OCI-LY1 (cell line): ENCODE results near the gene ZNF160.

Source experiments
- H2AFZ ChIP-seq: fragments of 200-600 bp; sonication (generic), shearing (Covaris generic); 2 replicates; pipeline ENCODE4 v1.6.0; 2014; ENCODE audit warnings: antibody characterized with exemption, mild to moderate bottlenecking, low read length
- H3F3A ChIP-seq: fragments of 200-600 bp; sonication (generic), shearing (Covaris generic); 2 replicates; pipeline ENCODE4 v1.6.0; 2014; ENCODE audit warnings: mild to moderate bottlenecking, antibody characterized with exemption, low read length, moderate library complexity; ENCODE audit not compliant: insufficient read depth
- H3K27ac ChIP-seq: fragments of 200-600 bp; sonication (generic); 2 replicates; pipeline ENCODE4 v1.5.1; 2014; ENCODE audit warnings: low read length, mixed run types, mild to moderate bottlenecking, low read depth; ENCODE audit not compliant: poor library complexity, severe bottlenecking
- H3K27me3 ChIP-seq: fragments of 200-600 bp; sonication (generic); 2 replicates; pipeline ENCODE4 v1.6.0; 2014; ENCODE audit warnings: antibody characterized with exemption, mild to moderate bottlenecking, low read length, moderate library complexity; ENCODE audit not compliant: insufficient read depth
- H3K36me3 ChIP-seq: fragments of 200-600 bp; sonication (generic); 2 replicates; pipeline ENCODE4 v1.6.1; 2014; ENCODE audit warnings: mild to moderate bottlenecking, antibody characterized with exemption, low read length, moderate library complexity, mixed read lengths; ENCODE audit not compliant: insufficient read depth
- H3K4me1 ChIP-seq: fragments of 200-600 bp; sonication (generic); 2 replicates; pipeline ENCODE4 v1.5.1; 2014; ENCODE audit warnings: mild to moderate bottlenecking, low read length, moderate library complexity; ENCODE audit not compliant: insufficient read depth, severe bottlenecking
- H3K4me2 ChIP-seq: fragments of 200-600 bp; sonication (generic), shearing (Covaris generic); 2 replicates; pipeline ENCODE4 v1.6.1; 2014; ENCODE audit warnings: low read length
- H3K4me3 ChIP-seq: fragments of 200-600 bp; sonication (generic); 2 replicates; pipeline ENCODE4 v1.5.1; 2014; ENCODE audit warnings: low read length, low read depth, mild to moderate bottlenecking, mixed read lengths; ENCODE audit not compliant: poor library complexity, severe bottlenecking
- H3K79me2 ChIP-seq: fragments of 200-600 bp; shearing (Covaris generic); 2 replicates; pipeline ENCODE4 v1.6.1; 2016; ENCODE audit warnings: mixed run types, low read length, mixed read lengths; ENCODE audit not compliant: insufficient read depth
- H3K9ac ChIP-seq: fragments of 200-600 bp; sonication (generic), shearing (Covaris generic); 2 replicates; pipeline ENCODE4 v1.6.1; 2014; ENCODE audit warnings: mild to moderate bottlenecking, low read length, mixed read lengths
- H3K9me2 ChIP-seq: fragments of 200-600 bp; sonication (generic), shearing (Covaris generic); 2 replicates; pipeline ENCODE4 v1.6.1; 2014; ENCODE audit warnings: low read depth, mild to moderate bottlenecking, low read length, mixed read lengths
- H3K9me3 ChIP-seq: fragments of 200-600 bp; shearing (Covaris generic); 2 replicates; pipeline ENCODE4 v1.6.1; 2014; ENCODE audit warnings: low read length, mixed read lengths
- H4K20me1 ChIP-seq: fragments of 200-600 bp; sonication (generic), shearing (Covaris generic); 2 replicates; pipeline ENCODE4 v1.6.0; 2016; ENCODE audit warnings: mild to moderate bottlenecking, low read length; ENCODE audit not compliant: insufficient read depth
- CTCF ChIP-seq: fragments of 200-600 bp; sonication (generic), shearing (Covaris generic); IDR thresholded peaks from 2 replicates; pipeline ENCODE4 v1.5.1; 2017; ENCODE audit warnings: mild to moderate bottlenecking, antibody characterized with exemption, low read length, moderate library complexity, mixed read lengths
- EZH2 ChIP-seq: fragments of 200-600 bp; sonication (generic), shearing (Covaris generic); IDR thresholded peaks from 2 replicates; pipeline ENCODE4 v1.8.0; 2017; ENCODE audit warnings: borderline replicate concordance, mixed run types, mild to moderate bottlenecking, antibody characterized with exemption, low read length, moderate library complexity, mixed read lengths

The ZNF160 gene

GRCh38 chr19:53103234-53104203 is at the start of gene ZNF160:
Gene ZNF160, minus strand, starts transcription at chr19:53103422. Its CDS starts 17,146 bp downstream, at chr19:53086276.
- Histone ChIP-seq H3K79me2 (peaks cover 28% of the 10 kb centered on the region), H3K4me2 (peak within 1 kb of the TSS; percentile 89), H3K9me3 (peaks cover 9% of the 10 kb centered on the region; the same call in 1 of the 2 replicates), H3K27me3 (no peaks in the 10 kb centered on the region), H3K36me3 (peaks cover 30% of the 10 kb centered on the region), H4K20me1 (no peaks in the 10 kb centered on the region), H3K4me1 (peaks cover 17% of the 10 kb centered on the region), H3K27ac (peak within 1 kb of the TSS; percentile 67), H3K4me3 (peak within 1 kb of the TSS; percentile 97), H3F3A (no peaks in the 10 kb centered on the region), H2AFZ (no peak within 1 kb of the TSS), H3K9ac (peak within 1 kb of the TSS; percentile 96), H3K9me2 (no peaks in the 10 kb centered on the region)
- TF ChIP-seq CTCF (no peak), EZH2 (no peak)

- H3K4me2 ChIP-seq: no peak overlapping the region
- no peaks in the 10 kb centered on the region for H3K79me2 ChIP-seq
- TF ChIP-seq EZH2: no peak
- no peak for TF ChIP-seq CTCF
- H3K27me3 ChIP-seq: no peaks in the 10 kb centered on the region
- H2AFZ ChIP-seq: no peak overlapping the region
- no peak overlapping the region for H3K9ac ChIP-seq
- no peaks in the 10 kb centered on the region for H3K4me1 ChIP-seq
- H3K27ac ChIP-seq: no peak overlapping the region
- H3K9me3 ChIP-seq: peaks cover 8% of the 10 kb centered on the region; the same call in 1 of the 2 replicates
- H3K36me3 ChIP-seq: no peaks in the 10 kb centered on the region
- H3F3A ChIP-seq: no peaks in the 10 kb centered on the region
- H4K20me1 ChIP-seq: no peaks in the 10 kb centered on the region
- H3K9me2 ChIP-seq: no peaks in the 10 kb centered on the region
- H3K4me3 ChIP-seq: no peak overlapping the region
Observed at GRCh38 chr19:53147645-53148044, 44.4 kb upstream of the ZNF160 start.

- Histone ChIP-seq H3K9ac (no peak overlapping the region), H3K9me2 (no peaks in the 10 kb centered on the region), H3K36me3 (no peaks in the 10 kb centered on the region), H3K4me2 (no peak overlapping the region), H2AFZ (no peak overlapping the region), H3K27ac (no peak overlapping the region), H3K27me3 (no peaks in the 10 kb centered on the region), H3K79me2 (no peaks in the 10 kb centered on the region), H3K4me1 (no peaks in the 10 kb centered on the region), H3K4me3 (no peak overlapping the region), H4K20me1 (no peaks in the 10 kb centered on the region), H3K9me3 (peaks cover 16% of the 10 kb centered on the region; the same call in 1 of the 2 replicates), H3F3A (no peaks in the 10 kb centered on the region)
- no peak for TF ChIP-seq EZH2
- no peak for TF ChIP-seq CTCF
Observed at GRCh38 chr19:53140351-53140750, 37.1 kb upstream of the ZNF160 start.
